H1 (cell line): Measurements from ENCODE around the gene SLC26A6. TPM values are rescaled to one million over a fixed set of nuclear protein-coding genes. Genes with fewer than 3 reads are reported as not detected.

Experiments used
- CTCF ChIA-PET: fragments of 300-600 bp; sonication (Branson Sonifier 250); formaldehyde crosslinking; loops from one replicate; lab custom pipeline; 2021; ENCODE audit not compliant: partially characterized antibody; lab: Charles Lee
- POLR2A ChIA-PET: fragments of 300-600 bp; sonication (Branson Sonifier 250); formaldehyde crosslinking; loops from one replicate; lab custom pipeline; 2021; ENCODE audit warnings: inconsistent platforms; ENCODE audit not compliant: partially characterized antibody; lab: Charles Lee
- DNase-seq, 2 experiments: peaks; one replicate each; pipeline versions ENCODE4 v3.0.0 to v3.0.0-alpha.2; 2010 to 2022; ENCODE audit warnings: low spot score in 2 of 2, low read depth in 1 of 2, mixed read lengths in 1 of 2
- FAIRE-seq: peaks from 2 replicates; lab custom pipeline; 2011; peaks lifted over from hg19 to GRCh38; lab: Jason Lieb, UNC
- H2AFZ ChIP-seq: 2 replicates; pipeline ENCODE4 v1.8.1; 2012; ENCODE audit warnings: low read length, inconsistent platforms
- H2AK5ac ChIP-seq: 2 replicates; pipeline ENCODE4 v1.6.1; 2013; ENCODE audit warnings: low read depth, low read length
- H2BK120ac ChIP-seq: replicated peaks from 2 replicates; pipeline ENCODE3; 2013; ENCODE audit warnings: low read depth, low read length, inconsistent platforms
- H2BK12ac ChIP-seq: 2 replicates; pipeline ENCODE4 v1.6.1; 2013; ENCODE audit warnings: low read depth, low read length
- H2BK15ac ChIP-seq: 2 replicates; pipeline ENCODE4 v1.6.1; 2013; ENCODE audit warnings: low read length
- H2BK20ac ChIP-seq: 2 replicates; pipeline ENCODE4 v1.6.1; 2013; ENCODE audit warnings: low read length
- H2BK5ac ChIP-seq: 2 replicates; pipeline ENCODE4 v1.6.1; 2013; ENCODE audit warnings: low read depth, low read length
- H3K14ac ChIP-seq: 2 replicates; pipeline ENCODE4 v1.6.1; 2013; ENCODE audit warnings: inconsistent platforms; ENCODE audit not compliant: insufficient read length
- H3K18ac ChIP-seq: 2 replicates; pipeline ENCODE4 v1.6.1; 2013; ENCODE audit warnings: low read length; ENCODE audit errors: extremely low read depth
- H3K23ac ChIP-seq: 2 replicates; pipeline ENCODE4 v1.6.1; 2013; ENCODE audit warnings: inconsistent platforms; ENCODE audit not compliant: insufficient read length
- H3K23me2 ChIP-seq: 2 replicates; pipeline ENCODE4 v1.6.1; 2013; ENCODE audit warnings: low read depth, low read length
- H3K27ac ChIP-seq: 2 replicates; pipeline ENCODE4 v1.6.1; 2011; ENCODE audit warnings: low read depth, low read length, inconsistent platforms
- H3K27me3 ChIP-seq, 4 experiments: replicated peaks in 1 of 4; 1 replicate in 1 of 4; 2 replicates in 3 of 4; pipeline versions ENCODE4 v1.6.1 to v1.8.1; 2011 to 2013; ENCODE audit warnings: low read length in 3 of 4, mild to moderate bottlenecking in 3 of 4, inconsistent platforms in 2 of 4, mixed read lengths in 2 of 4, moderate library complexity in 1 of 4; ENCODE audit not compliant: control insufficient read depth in 3 of 4, insufficient read depth in 3 of 4; ENCODE audit errors: extremely low read depth in 1 of 4
- H3K36me3 ChIP-seq, 4 experiments: 2 replicates each; pipeline versions ENCODE4 v1.6.1 to v1.8.1; 2011 to 2013; ENCODE audit warnings: mild to moderate bottlenecking in 4 of 4, low read length in 3 of 4, moderate library complexity in 2 of 4, control low read depth in 1 of 4, inconsistent platforms in 1 of 4; ENCODE audit not compliant: insufficient read depth in 4 of 4, control insufficient read depth in 2 of 4
- H3K4ac ChIP-seq: replicated peaks from 2 replicates; pipeline ENCODE3; 2013; ENCODE audit warnings: low read length, low read depth, mixed read lengths, inconsistent platforms; ENCODE audit not compliant: insufficient read length
- H3K4me1 ChIP-seq, 4 experiments: replicated peaks in 1 of 4; 1 replicate in 1 of 4; 2 replicates in 3 of 4; pipeline versions ENCODE4 v1.6.1 to v1.8.1; 2011 to 2013; ENCODE audit warnings: low read length in 3 of 4, inconsistent platforms in 2 of 4, mixed read lengths in 1 of 4; ENCODE audit not compliant: insufficient read depth in 4 of 4, control insufficient read depth in 3 of 4
- H3K4me2 ChIP-seq, 2 experiments: 2 replicates each; pipeline versions ENCODE4 v1.6.1 to v1.8.1; 2011 to 2013; ENCODE audit warnings: low read depth in 2 of 2, low read length in 2 of 2, control low read depth in 1 of 2, inconsistent platforms in 1 of 2, mild to moderate bottlenecking in 1 of 2; ENCODE audit not compliant: insufficient read depth in 1 of 2
- H3K4me3 ChIP-seq, 4 experiments: fragments of 200-600, 300-600 bp in 1 of 4; sonication (generic), shearing (Covaris generic), sonication (Bioruptor Twin) in 1 of 4; 2 replicates each; pipeline versions ENCODE4 v1.5.1 to v1.8.1; 2011 to 2016; ENCODE audit warnings: low read length in 4 of 4, low read depth in 3 of 4, control low read depth in 2 of 4, inconsistent platforms in 2 of 4, mild to moderate bottlenecking in 2 of 4, mixed read lengths in 1 of 4, moderate library complexity in 1 of 4; ENCODE audit not compliant: insufficient read depth in 2 of 4; ENCODE audit errors: extremely low read depth in 1 of 4
- H3K56ac ChIP-seq: replicated peaks from 2 replicates; pipeline ENCODE3; 2013; ENCODE audit warnings: low read depth, mild to moderate bottlenecking, mixed read lengths, low read length, inconsistent platforms; ENCODE audit not compliant: insufficient read length
- H3K79me1 ChIP-seq: 2 replicates; pipeline ENCODE4 v1.6.1; 2013; ENCODE audit warnings: low read depth, low read length, control low read depth
- H3K79me2 ChIP-seq, 2 experiments: 2 replicates each; pipeline versions ENCODE4 v1.6.1 to v1.8.1; 2012 to 2013; ENCODE audit warnings: low read length in 2 of 2, mild to moderate bottlenecking in 2 of 2, inconsistent platforms in 1 of 2; ENCODE audit not compliant: insufficient read depth in 2 of 2, control insufficient read depth in 1 of 2
- H3K9ac ChIP-seq, 4 experiments: replicated peaks in 1 of 4; 1 replicate in 1 of 4; 2 replicates in 3 of 4; pipeline versions ENCODE4 v1.6.1 to v1.8.1; 2011 to 2013; ENCODE audit warnings: low read depth in 3 of 4, low read length in 3 of 4, control low read depth in 2 of 4, mild to moderate bottlenecking in 2 of 4, moderate library complexity in 2 of 4, inconsistent platforms in 1 of 4; ENCODE audit errors: extremely low read depth in 1 of 4
- H3K9me3 ChIP-seq, 2 experiments: 2 replicates each; pipeline versions ENCODE4 v1.6.1 to v1.8.1; 2012 to 2013; ENCODE audit warnings: mild to moderate bottlenecking in 2 of 2, moderate library complexity in 2 of 2, control low read depth in 1 of 2, inconsistent platforms in 1 of 2, low read depth in 1 of 2, low read length in 1 of 2, mixed read lengths in 1 of 2; ENCODE audit not compliant: insufficient read depth in 2 of 2
- H4K20me1 ChIP-seq, 2 experiments: replicated peaks in 1 of 2; 2 replicates each; pipeline versions ENCODE3 to v1.8.1; 2011 to 2013; ENCODE audit warnings: inconsistent platforms in 2 of 2, low read length in 2 of 2, mild to moderate bottlenecking in 1 of 2; ENCODE audit not compliant: insufficient read depth in 2 of 2, control insufficient read depth in 1 of 2
- H4K5ac ChIP-seq: 2 replicates; pipeline ENCODE4 v1.6.1; 2013; ENCODE audit warnings: low read length, low read depth, mixed read lengths, inconsistent platforms; ENCODE audit not compliant: insufficient read length
- H4K8ac ChIP-seq: 2 replicates; pipeline ENCODE4 v1.8.0; 2013; ENCODE audit warnings: mild to moderate bottlenecking, moderate library complexity, low read length, inconsistent platforms; ENCODE audit not compliant: insufficient read depth; ENCODE audit errors: extremely low read depth
- H4K91ac ChIP-seq: replicated peaks from 2 replicates; pipeline ENCODE3; 2013; ENCODE audit warnings: low read length, mixed read lengths, inconsistent platforms; ENCODE audit not compliant: insufficient read length
- HDAC2 ChIP-seq, 2 experiments: fragments of 300-600 bp in 1 of 2; sonication (generic) in 1 of 2; IDR thresholded peaks; 2 replicates each; pipeline ENCODE4 v1.6.1; 2011 to 2012; ENCODE audit warnings: low read depth in 2 of 2, low read length in 2 of 2, mild to moderate bottlenecking in 2 of 2, moderate library complexity in 2 of 2, borderline replicate concordance in 1 of 2, inconsistent platforms in 1 of 2
- WGBS, 2 experiments: shearing (Covaris generic) in 1 of 2; methylation state at CpG; one replicate each; pipeline versions ENCODE4 v1.1.6 to v1.1.7; 2013 to 2015; ENCODE audit warnings: low lambda C conversion rate in 2 of 2, mixed read lengths in 2 of 2, inconsistent platforms in 1 of 2, low coverage in 1 of 2, missing lambda C conversion rate in 1 of 2; ENCODE audit not compliant: insufficient replicate concordance in 2 of 2, insufficient coverage in 1 of 2, insufficient read length in 1 of 2; ENCODE audit errors: extremely low coverage in 1 of 2, missing lambda C conversion rate in 1 of 2; 5-methylcytosine and 5-hydroxymethylcytosine counted together
- polyA plus RNA-seq, 7 experiments: library from polyadenylated mRNA; depleted of rRNA in 3 of 7; stranded (reverse) in 5 of 7; unstranded in 2 of 7; fragments of >200 nt in 5 of 7; fragments of 200-250 nt in 2 of 7; gene quantifications; 1 replicate in 5 of 7; 2 replicates in 1 of 7; 4 replicates in 1 of 7; pipeline versions ENCODE4 v1.2.1 to v1.2.3, GENCODE V29; 2011 to 2013; ENCODE audit warnings: missing spikeins in 2 of 7, mixed read lengths in 2 of 7
- total RNA-seq: library from RNA; stranded (reverse); fragmentation: NEBNext Ultra II Directional; extraction: Animal tissue kit (Norgen Biotek cat#: 25700); gene quantifications from 2 replicates; pipeline ENCODE4 v1.2.1, GENCODE V29; 2021

The SLC26A6 gene
- total and polyA plus RNA-seq, 2 of the 8 experiments (the other 6 are each of a cell fraction or from before 2014, with no cell fraction given): 50.4 to 58.0 TPM

- H3K4me3 ChIP-seq: peak overlapping the region in 1 of 4 experiments; percentile 94; a peak in 2 of 8 replicates
- H2BK12ac ChIP-seq: no peak overlapping the region
- H4K8ac ChIP-seq: no peak overlapping the region
- no peak for DNase-seq
- peaks cover 8 to 26% of the 10 kb centered on the region in 2 experiments for H4K20me1 ChIP-seq
- H3K23me2 ChIP-seq: peaks cover 8% of the 10 kb centered on the region; the same call in 1 of the 2 replicates
- FAIRE-seq: no peak
- H3K4ac ChIP-seq: no peak overlapping the region
- H2BK5ac ChIP-seq: no peak overlapping the region
- H3K4me1 ChIP-seq: peaks cover 0 to 11% (median 4%) of the 10 kb centered on the region in 4 experiments; a peak in 3 of 7 replicates
- no peak overlapping the region for H3K27ac ChIP-seq
- no peak overlapping the region for H3K9ac ChIP-seq
- no peaks in the 10 kb centered on the region for H3K9me3 ChIP-seq
- no peaks in the 10 kb centered on the region for H3K27me3 ChIP-seq
- CTCF ChIA-PET: interaction anchor here (0.6 to 2.5 kb wide), 17 partner anchors 10 to 586 kb away, joined by 3 to 22 read pairs (median 4); partner anchors contain the start of genes CELSR3 and SLC25A20
- H4K5ac ChIP-seq: no peak overlapping the region
- H3K4me2 ChIP-seq: peak overlapping the region; percentile 82 to 92; a peak in 2 of 4 replicates
- no peak overlapping the region for H4K91ac ChIP-seq
- H3K23ac ChIP-seq: no peak overlapping the region
- no peak overlapping the region for H2AFZ ChIP-seq
- H3K79me2 ChIP-seq: peaks cover 0 to 21% of the 10 kb centered on the region in 2 experiments; a peak in 2 of 4 replicates
- H2BK20ac ChIP-seq: no peak overlapping the region
- no peak overlapping the region for H3K56ac ChIP-seq
- no peak for TF ChIP-seq HDAC2 (IDR thresholded peaks at IDR 0.05; ENCODE audit: borderline replicate concordance in 1 of 2, low read depth in 2 of 2, low read length in 2 of 2)
- no peak overlapping the region for H2AK5ac ChIP-seq
- H2BK15ac ChIP-seq: no peak overlapping the region
- H3K36me3 ChIP-seq: peaks cover 34 to 51% (median 41%) of the 10 kb centered on the region in 4 experiments
- no peak overlapping the region for H2BK120ac ChIP-seq
- 93% methylated on average over 8 of the region's 8 CpGs; no CpG with 5 or more reads in 1 of the 2 experiments for WGBS, 2 experiments
- H3K79me1 ChIP-seq: peaks cover 10% of the 10 kb centered on the region
- no peak overlapping the region for H3K14ac ChIP-seq
- no peak overlapping the region for H3K18ac ChIP-seq
- POLR2A ChIA-PET: interaction anchor here (1.0 to 15.0 kb wide), 7 partner anchors 10 to 323 kb away, joined by 3 to 175 read pairs (median 7); partner anchors contain the start of genes CELSR3, IP6K2 and WDR6
Observed at GRCh38 chr3:48684054-48684349, 48.7 kb upstream of the SLC26A6 start.
